Measurements from ENCODE around the gene IFT57.

DNA sequence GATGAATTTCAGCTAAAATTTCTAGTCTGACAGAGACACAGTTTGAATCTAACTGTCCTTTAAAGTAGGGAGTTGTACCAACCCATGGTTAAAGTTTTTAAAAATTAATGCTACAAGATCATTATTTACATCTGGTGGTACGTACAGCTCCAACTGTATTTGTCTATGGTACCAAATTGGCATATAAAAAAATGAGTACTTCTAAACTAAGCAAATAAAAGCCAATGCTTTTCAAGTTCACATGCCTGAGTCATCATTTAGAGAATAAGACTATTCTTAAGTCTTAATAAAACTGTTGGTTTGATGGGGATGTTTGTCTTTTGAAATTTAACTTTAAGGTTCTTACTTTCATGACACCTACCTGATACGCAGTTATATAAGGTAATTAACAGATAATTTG, 21.0 kb upstream of the IFT57 start:
- TF ChIP-seq, protein P1, sequence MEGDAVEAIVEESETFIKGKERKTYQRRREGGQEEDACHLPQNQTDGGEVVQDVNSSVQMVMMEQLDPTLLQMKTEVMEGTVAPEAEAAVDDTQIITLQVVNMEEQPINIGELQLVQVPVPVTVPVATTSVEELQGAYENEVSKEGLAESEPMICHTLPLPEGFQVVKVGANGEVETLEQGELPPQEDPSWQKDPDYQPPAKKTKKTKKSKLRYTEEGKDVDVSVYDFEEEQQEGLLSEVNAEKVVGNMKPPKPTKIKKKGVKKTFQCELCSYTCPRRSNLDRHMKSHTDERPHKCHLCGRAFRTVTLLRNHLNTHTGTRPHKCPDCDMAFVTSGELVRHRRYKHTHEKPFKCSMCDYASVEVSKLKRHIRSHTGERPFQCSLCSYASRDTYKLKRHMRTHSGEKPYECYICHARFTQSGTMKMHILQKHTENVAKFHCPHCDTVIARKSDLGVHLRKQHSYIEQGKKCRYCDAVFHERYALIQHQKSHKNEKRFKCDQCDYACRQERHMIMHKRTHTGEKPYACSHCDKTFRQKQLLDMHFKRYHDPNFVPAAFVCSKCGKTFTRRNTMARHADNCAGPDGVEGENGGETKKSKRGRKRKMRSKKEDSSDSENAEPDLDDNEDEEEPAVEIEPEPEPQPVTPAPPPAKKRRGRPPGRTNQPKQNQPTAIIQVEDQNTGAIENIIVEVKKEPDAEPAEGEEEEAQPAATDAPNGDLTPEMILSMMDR (conservative IDR thresholded peaks at IDR 0.05; ENCODE audit: low read length): no peak
- TF ChIP-seq EZH2phosphoT487 (IDR thresholded peaks at IDR 0.05; ENCODE audit: borderline replicate concordance): no peak
